ENCODE results near the gene KLF7.

Gene KLF7

GRCh38 chr2:207165121-207166038 lies at the start of gene KLF7:
Gene KLF7 (minus strand): TSS chr2:207165948. CDS start chr2:207165568, 380 bp downstream.
- no peak for DNase-seq (ENCODE audit: low read depth)

GRCh38 chr2:207215308-207215707 lies 49.6 kb upstream of the KLF7 start:
- no peak for DNase-seq (ENCODE audit: low read depth)

- DNase-seq (ENCODE audit: low read depth): no peak
Measured at GRCh38 chr2:207214446-207214845, 48.7 kb upstream of the KLF7 start.

- DNase-seq (ENCODE audit: low read depth): no peak
Measured at GRCh38 chr2:207206011-207206410, 40.3 kb upstream of the KLF7 start.

GRCh38 chr2:207205173-207205957 lies 39.6 kb upstream of the KLF7 start:
- no peak for DNase-seq (ENCODE audit: low read depth)

- no peak for DNase-seq (ENCODE audit: low read depth)
Measured at GRCh38 chr2:207203056-207203455, 37.3 kb upstream of the KLF7 start.

GRCh38 chr2:207202645-207203044 lies 36.9 kb upstream of the KLF7 start:
- no peak for DNase-seq (ENCODE audit: low read depth)

GRCh38 chr2:207201416-207201815 lies 35.7 kb upstream of the KLF7 start:
- no peak for DNase-seq (ENCODE audit: low read depth)

GRCh38 chr2:207200136-207200535 lies 34.4 kb upstream of the KLF7 start:
- DNase-seq (ENCODE audit: low read depth): no peak

- DNase-seq (ENCODE audit: low read depth): no peak
Measured at GRCh38 chr2:207194028-207194427, 28.3 kb upstream of the KLF7 start.

- no peak for DNase-seq (ENCODE audit: low read depth)
Measured at GRCh38 chr2:207188626-207189419, 23.1 kb upstream of the KLF7 start.

- no peak for DNase-seq (ENCODE audit: low read depth)
Measured at GRCh38 chr2:207185372-207185771, 19.6 kb upstream of the KLF7 start.

- no peak for DNase-seq (ENCODE audit: low read depth)
Measured at GRCh38 chr2:207184768-207185167, 19.0 kb upstream of the KLF7 start.

- DNase-seq (ENCODE audit: low read depth): no peak
Measured at GRCh38 chr2:207184348-207184747, 18.6 kb upstream of the KLF7 start.

- no peak for DNase-seq (ENCODE audit: low read depth)
Measured at GRCh38 chr2:207183506-207183905, 17.8 kb upstream of the KLF7 start.

GRCh38 chr2:207182911-207183310 lies 17.2 kb upstream of the KLF7 start:
- no peak for DNase-seq (ENCODE audit: low read depth)

GRCh38 chr2:207181526-207182274 lies 16.0 kb upstream of the KLF7 start:
- no peak for DNase-seq (ENCODE audit: low read depth)

GRCh38 chr2:207180741-207181140 lies 15.0 kb upstream of the KLF7 start:
- no peak for DNase-seq (ENCODE audit: low read depth)

- no peak for DNase-seq (ENCODE audit: low read depth)
Measured at GRCh38 chr2:207176247-207176646, 10.5 kb upstream of the KLF7 start.

- DNase-seq (ENCODE audit: low read depth): no peak
Measured at GRCh38 chr2:207173641-207174040, 7.9 kb upstream of the KLF7 start.

- DNase-seq (ENCODE audit: low read depth): no peak
Measured at GRCh38 chr2:207167099-207167923, 1.6 kb upstream of the KLF7 start.
